ENCODE results near the gene IFNB1.

Gene IFNB1

DNA sequence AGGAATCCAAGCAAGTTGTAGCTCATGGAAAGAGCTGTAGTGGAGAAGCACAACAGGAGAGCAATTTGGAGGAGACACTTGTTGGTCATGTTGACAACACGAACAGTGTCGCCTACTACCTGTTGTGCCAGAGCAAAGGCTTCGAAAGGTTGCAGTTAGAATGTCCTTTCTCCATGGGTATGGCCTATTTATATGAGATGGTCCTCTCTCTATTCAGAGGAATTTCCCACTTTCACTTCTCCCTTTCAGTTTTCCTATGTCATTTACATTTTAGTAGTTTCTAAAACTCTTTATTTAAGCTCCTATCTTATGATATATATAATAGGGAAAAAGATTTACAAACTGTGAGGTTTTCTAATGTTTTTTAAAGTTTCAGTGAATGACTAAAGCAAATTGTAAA is at the start of gene IFNB1:
IFNB1 (minus strand) TSS at position 162 of the 400 bp plus-strand sequence; CDS start at position 89, 73 bp downstream.
- DNase-seq (ENCODE audit: low spot score) = no peak

DNA sequence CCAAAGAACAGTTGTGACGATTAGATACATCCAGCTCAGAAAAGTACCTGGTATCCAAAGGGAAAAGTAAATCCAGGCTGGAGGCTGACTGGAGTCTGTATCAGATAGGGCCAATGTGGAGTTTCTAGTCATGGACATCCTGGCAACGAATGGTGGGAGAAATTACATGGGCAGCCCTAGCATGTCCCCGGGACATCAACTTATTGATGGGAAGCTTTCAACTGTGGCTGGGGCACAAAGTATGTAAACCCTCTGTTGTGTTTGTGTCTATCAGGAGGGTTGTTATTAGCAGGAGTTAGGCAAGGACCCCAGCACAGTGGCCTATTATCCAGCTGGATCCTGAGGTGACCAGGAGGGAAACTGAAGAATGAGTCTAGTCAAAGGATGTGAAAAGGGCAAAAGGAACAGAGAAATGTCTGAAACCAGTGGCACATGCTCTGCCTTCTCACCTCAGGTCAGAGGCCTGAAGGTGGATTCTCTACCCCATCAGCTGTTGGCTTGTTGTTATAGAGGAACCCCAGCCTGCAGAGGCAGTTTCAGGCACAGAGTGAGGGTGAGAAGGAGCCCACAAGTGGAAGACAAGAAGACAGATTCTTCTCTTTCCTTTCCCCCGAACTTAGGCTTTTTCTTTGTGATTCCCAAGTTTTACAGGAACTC is 44.0 kb upstream of the IFNB1 start:
- DNase-seq (ENCODE audit: low spot score) = no peak

- no peak for DNase-seq (ENCODE audit: low spot score)
Measured at GRCh38 chr9:21121079-21121478, 43.3 kb upstream of the IFNB1 start.

GRCh38 chr9:21119093-21119770 is 41.5 kb upstream of the IFNB1 start:
- no peak for DNase-seq (ENCODE audit: low spot score)

DNA sequence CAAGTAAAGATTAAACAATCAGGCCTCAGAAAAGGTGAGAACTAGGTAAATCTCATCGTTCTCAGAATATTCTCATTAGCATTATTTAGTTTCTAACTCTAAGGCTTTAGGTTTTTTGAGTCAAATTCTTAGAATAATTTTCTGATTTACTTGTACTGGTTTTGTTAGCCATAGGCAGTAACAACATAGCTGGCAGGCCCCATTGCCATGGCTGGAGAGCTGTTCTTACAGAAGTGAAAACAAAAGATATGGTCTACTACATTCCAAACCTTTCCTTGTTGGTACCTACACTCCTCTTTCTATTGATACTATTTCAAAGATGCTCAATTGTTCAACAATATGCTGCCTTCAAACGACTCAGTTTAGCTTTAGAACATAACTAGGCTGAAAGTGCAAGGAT is 36.6 kb upstream of the IFNB1 start:
- no peak for DNase-seq (ENCODE audit: low spot score)

- DNase-seq (ENCODE audit: low spot score) = peak; percentile 48
Measured at GRCh38 chr9:21110708-21111576, 33.2 kb upstream of the IFNB1 start.

DNA sequence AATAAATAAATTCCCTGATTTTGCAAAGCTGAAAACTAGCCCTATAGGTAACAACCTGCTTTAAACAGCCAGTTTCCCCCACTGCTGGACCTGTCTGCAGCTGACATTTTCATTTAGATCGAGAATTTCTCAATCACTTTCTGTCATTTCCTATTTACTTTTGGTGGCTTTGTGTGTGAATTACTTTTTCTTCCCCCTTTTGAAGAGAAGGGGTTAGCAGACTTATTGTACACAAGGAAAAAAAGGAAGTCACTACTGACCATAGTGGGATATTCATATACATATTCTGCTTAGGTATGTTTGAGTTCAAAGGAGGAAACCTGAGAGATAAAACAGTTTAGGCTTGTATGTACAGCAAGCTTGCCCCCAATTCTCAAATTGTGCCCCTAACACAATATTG is 27.0 kb upstream of the IFNB1 start:
- DNase-seq (ENCODE audit: low spot score) = no peak

GRCh38 chr9:21102305-21102704 is 24.6 kb upstream of the IFNB1 start:
- DNase-seq (ENCODE audit: low spot score) = peak; percentile 41

GRCh38 chr9:21097817-21098216 is 20.1 kb upstream of the IFNB1 start:
- DNase-seq (ENCODE audit: low spot score) = no peak

DNA sequence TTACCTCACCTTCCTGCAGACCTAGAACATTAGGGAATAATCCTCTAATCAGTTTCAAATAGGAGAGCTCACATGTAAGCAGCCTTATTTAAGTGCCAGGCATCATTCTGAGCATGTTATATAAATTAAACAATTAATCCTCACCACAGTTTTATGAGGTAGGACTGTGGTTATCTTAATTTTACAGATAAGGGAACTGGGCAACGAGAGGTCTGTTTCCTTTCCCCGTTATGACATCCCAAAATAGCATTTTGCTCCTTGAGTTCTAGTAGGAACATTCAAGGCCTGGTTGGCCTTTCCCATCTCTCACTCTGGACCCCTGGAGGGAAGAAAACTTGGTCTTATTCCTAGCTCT is 19.1 kb upstream of the IFNB1 start:
- no peak for DNase-seq (ENCODE audit: low spot score)

DNA sequence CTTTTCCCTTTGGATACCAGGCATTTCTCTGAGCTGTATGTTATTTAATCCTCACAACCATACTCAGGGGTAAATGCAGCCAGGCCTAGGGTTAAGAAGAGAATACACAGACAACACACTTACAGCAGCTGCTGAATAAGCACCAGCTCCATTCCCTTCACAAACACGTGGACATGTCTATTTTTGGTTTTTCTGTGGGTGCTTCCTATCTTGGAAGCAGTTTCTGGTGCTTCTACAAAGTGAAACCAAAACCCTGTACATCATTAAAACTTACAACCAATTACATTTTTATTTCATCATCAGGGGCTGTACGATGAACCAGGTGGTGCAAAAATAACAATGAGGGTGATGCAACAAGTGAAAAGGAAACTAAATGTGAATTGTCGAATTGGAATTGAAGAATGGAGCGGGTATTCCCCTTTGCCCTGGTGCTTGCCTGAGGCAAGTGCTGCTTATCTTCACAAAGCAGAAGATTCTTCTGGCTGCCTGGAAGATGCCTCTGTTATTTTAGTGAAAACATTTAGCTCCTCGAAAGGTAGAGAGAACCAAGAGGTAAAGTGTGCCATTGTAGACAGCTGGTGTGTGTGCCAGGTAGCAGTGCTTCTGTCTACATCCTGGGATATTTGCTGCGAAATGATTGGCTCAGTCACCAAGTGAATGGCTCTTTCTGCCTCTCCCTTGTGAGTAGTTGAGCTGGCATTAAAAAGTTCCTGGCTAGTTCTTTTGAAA is 18.6 kb upstream of the IFNB1 start:
- DNase-seq (ENCODE audit: low spot score) = peak; percentile 45

GRCh38 chr9:21095561-21095960 is 17.8 kb upstream of the IFNB1 start:
- DNase-seq (ENCODE audit: low spot score) = no peak

DNA sequence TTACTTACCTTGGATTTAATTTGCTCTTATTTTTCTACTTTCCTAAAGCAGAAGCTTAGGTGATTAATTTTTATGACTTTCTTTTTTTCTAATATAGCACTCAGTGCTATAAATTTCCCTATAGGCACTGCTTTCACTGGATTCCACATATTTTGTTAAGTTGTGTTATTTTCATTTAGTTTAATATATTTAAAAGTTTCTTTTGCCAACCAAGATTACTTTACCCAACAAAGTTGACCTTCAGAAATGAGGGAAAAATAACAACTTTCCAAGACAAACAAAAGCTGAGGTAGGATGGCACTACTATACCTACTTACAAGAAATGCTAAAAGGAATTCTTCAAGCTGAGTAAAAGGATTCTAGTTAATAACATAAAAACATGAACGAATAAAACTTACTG is 8.8 kb upstream of the IFNB1 start:
- no peak for DNase-seq (ENCODE audit: low spot score)

DNA sequence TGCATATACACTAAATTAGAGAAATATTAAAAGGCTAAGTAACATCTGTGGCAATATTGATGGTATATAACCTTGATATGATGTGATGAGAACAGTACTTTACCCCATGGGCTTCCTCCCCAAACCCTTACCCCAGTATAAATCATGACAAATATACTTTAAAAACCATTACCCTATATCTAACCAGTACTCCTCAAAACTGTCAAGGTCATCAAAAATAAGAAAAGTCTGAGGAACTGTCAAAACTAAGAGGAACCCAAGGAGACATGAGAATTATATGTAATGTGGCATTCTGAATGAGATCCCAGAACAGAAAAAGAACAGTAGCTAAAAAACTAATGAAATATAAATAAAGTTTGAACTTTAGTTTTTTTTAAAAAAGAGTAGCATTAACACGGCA is 7.3 kb upstream of the IFNB1 start:
- DNase-seq (ENCODE audit: low spot score) = no peak

DNA sequence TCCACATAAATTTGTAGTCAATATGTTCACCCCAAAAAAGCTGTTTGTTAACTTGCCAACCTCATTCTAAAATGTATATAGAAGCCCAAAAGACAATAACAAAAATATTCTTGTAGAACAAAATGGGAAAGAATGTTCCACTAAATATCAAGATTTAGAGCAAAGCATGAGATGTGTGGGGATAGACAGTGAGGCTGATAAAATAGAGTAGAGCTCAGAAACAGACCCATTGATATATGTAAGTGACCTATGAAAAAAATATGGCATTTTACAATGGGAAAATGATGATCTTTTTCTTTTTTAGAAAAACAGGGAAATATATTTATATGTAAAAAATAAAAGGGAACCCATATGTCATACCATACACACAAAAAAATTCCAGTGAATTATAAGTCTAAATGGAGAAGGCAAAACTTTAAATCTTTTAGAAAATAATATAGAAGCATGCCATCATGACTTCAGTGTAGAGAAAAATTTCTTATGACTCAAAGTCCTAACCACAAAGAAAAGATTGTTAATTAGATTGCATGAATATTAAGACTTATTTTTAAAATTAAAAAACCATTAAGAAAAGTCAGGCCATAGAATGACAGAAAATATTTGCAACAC is 6.6 kb upstream of the IFNB1 start:
- no peak for DNase-seq (ENCODE audit: low spot score)

GRCh38 chr9:21082671-21083070 is 4.9 kb upstream of the IFNB1 start:
- no peak for DNase-seq (ENCODE audit: low spot score)

GRCh38 chr9:21081999-21082398 is 4.3 kb upstream of the IFNB1 start:
- no peak for DNase-seq (ENCODE audit: low spot score)

- no peak for DNase-seq (ENCODE audit: low spot score)
Measured at GRCh38 chr9:21081451-21081850, 3.7 kb upstream of the IFNB1 start.

GRCh38 chr9:21080793-21081192 is 3.1 kb upstream of the IFNB1 start:
- no peak for DNase-seq (ENCODE audit: low spot score)

DNA sequence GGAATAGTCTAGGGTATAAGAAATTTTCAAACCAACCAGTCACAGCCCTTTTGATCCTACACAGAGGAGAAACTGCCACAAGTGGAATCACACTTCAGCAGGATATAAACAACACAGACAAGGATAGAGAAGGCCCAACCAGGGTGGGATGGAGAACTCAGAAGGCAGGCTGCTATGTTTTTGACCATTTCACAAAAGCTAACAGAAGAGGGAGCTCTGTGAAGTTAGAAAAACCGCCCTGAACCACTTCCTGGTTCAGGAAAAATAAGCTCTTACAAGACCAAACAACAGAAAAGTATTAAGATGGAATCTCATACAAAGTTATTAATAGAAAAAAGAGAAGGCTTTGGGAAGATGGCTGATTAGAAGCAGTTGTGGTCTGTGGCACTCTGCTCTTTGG is 960 bp upstream of the IFNB1 start:
- no peak for DNase-seq (ENCODE audit: low spot score)

DNA sequence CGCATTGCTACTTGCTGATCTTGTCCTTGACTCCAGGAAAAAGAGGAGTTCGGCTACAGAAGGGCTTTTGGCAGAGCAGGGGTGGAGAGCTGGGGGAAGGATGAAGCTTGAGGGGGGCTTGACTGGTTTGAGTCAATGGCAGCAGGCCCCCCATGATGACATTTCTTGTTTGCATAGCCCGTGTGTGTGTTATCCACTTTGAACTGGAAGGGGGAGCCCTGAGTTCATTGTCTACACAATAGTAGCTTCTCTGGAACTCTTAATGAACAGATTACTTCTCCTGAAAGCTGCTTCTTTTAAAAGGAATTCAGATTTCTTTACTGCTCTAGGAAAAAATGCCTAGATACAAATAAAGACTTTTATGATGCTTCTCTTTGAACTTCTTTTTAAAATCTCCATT is 2.3 kb downstream of the IFNB1 start:
- no peak for DNase-seq (ENCODE audit: low spot score)

DNA sequence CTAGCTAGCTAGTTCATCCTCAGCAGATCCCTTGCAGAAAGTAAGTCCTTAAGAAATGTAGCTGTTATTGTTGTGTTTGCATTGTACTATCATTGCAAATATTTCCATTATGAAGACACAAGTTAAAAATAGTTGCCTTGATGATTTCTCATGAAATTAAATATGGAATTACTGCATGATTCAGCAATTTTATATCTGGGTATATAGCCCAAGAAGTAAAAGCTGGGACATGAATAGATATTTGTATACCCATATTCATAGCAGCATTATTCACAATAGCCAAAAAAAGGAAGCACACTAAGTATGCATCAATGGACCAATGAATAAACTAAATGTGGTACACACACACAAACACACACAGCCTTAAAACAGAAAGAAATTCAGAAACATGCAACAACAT is 6.8 kb downstream of the IFNB1 start:
- no peak for DNase-seq (ENCODE audit: low spot score)
